ENCODE data around the gene TP73.

The TP73 gene

GRCh38 chr1:3642919-3643675, 9.2 kb upstream of the TP73 start:
- Histone ChIP-seq H3K4me3 (ENCODE audit: low read length) (no peak overlapping the region), H3K4me1 (ENCODE audit: control insufficient read depth, insufficient read depth, low read length) (no peaks in the 10 kb centered on the region), H3K36me3 (ENCODE audit: control insufficient read depth, insufficient read depth, low read length) (peaks cover 7% of the 10 kb centered on the region), H3K27me3 (ENCODE audit: control insufficient read depth, insufficient read depth, low read length) (no peaks in the 10 kb centered on the region), H3K9ac (ENCODE audit: low read length) (no peak overlapping the region), H3K27ac (ENCODE audit: low read depth, low read length) (no peak overlapping the region)

GRCh38 chr1:3644273-3644672, 8.0 kb upstream of the TP73 start:
- H3K36me3 ChIP-seq (ENCODE audit: control insufficient read depth, insufficient read depth, low read length): peaks cover 5% of the 10 kb centered on the region
- no peak overlapping the region for H3K27ac ChIP-seq (ENCODE audit: low read depth, low read length)
- no peaks in the 10 kb centered on the region for H3K27me3 ChIP-seq (ENCODE audit: control insufficient read depth, insufficient read depth, low read length)
- H3K4me1 ChIP-seq (ENCODE audit: control insufficient read depth, insufficient read depth, low read length): no peaks in the 10 kb centered on the region
- no peak overlapping the region for H3K9ac ChIP-seq (ENCODE audit: low read length)
- H3K4me3 ChIP-seq (ENCODE audit: low read length): no peak overlapping the region

- peaks cover 5% of the 10 kb centered on the region for H3K36me3 ChIP-seq (ENCODE audit: control insufficient read depth, insufficient read depth, low read length)
- H3K4me3 ChIP-seq (ENCODE audit: low read length): no peak overlapping the region
- H3K4me1 ChIP-seq (ENCODE audit: control insufficient read depth, insufficient read depth, low read length): no peaks in the 10 kb centered on the region
- no peak overlapping the region for H3K27ac ChIP-seq (ENCODE audit: low read depth, low read length)
- no peak overlapping the region for H3K9ac ChIP-seq (ENCODE audit: low read length)
- no peaks in the 10 kb centered on the region for H3K27me3 ChIP-seq (ENCODE audit: control insufficient read depth, insufficient read depth, low read length)
Measured at GRCh38 chr1:3645247-3645646, 7.1 kb upstream of the TP73 start.

GRCh38 chr1:3645666-3646355, 6.5 kb upstream of the TP73 start:
- Histone ChIP-seq H3K9ac (ENCODE audit: low read length) (no peak overlapping the region), H3K4me3 (ENCODE audit: low read length) (no peak overlapping the region), H3K27ac (ENCODE audit: low read depth, low read length) (no peak overlapping the region), H3K4me1 (ENCODE audit: control insufficient read depth, insufficient read depth, low read length) (no peaks in the 10 kb centered on the region), H3K36me3 (ENCODE audit: control insufficient read depth, insufficient read depth, low read length) (peaks cover 5% of the 10 kb centered on the region), H3K27me3 (ENCODE audit: control insufficient read depth, insufficient read depth, low read length) (peaks cover 4% of the 10 kb centered on the region)

- Histone ChIP-seq H3K9ac (ENCODE audit: low read length) (no peak overlapping the region), H3K4me3 (ENCODE audit: low read length) (no peak overlapping the region), H3K27ac (ENCODE audit: low read depth, low read length) (no peak overlapping the region), H3K27me3 (ENCODE audit: control insufficient read depth, insufficient read depth, low read length) (peaks cover 12% of the 10 kb centered on the region), H3K4me1 (ENCODE audit: control insufficient read depth, insufficient read depth, low read length) (no peaks in the 10 kb centered on the region), H3K36me3 (ENCODE audit: control insufficient read depth, insufficient read depth, low read length) (peaks cover 5% of the 10 kb centered on the region)
Measured at GRCh38 chr1:3646596-3646995, 5.7 kb upstream of the TP73 start.

- Histone ChIP-seq H3K4me3 (ENCODE audit: low read length) (peak within 1 kb of the TSS; percentile 86), H3K27me3 (ENCODE audit: control insufficient read depth, insufficient read depth, low read length) (peaks cover 24% of the 10 kb centered on the region), H3K4me1 (ENCODE audit: control insufficient read depth, insufficient read depth, low read length) (no peaks in the 10 kb centered on the region), H3K27ac (ENCODE audit: low read depth, low read length) (no peak within 1 kb of the TSS), H3K36me3 (ENCODE audit: control insufficient read depth, insufficient read depth, low read length) (peaks cover 3% of the 10 kb centered on the region), H3K9ac (ENCODE audit: low read length) (peak within 1 kb of the TSS; percentile 56)
Measured at GRCh38 chr1:3649342-3650247, 2.7 kb upstream of the TP73 start, which contains the start of gene WRAP73. WRAP73 (minus strand) TSS chr1:3650103; CDS start chr1:3649999, 104 bp downstream.

GRCh38 chr1:3650248-3651025, 1.9 kb upstream of the TP73 start:
- Histone ChIP-seq H3K4me3 (ENCODE audit: low read length) (peak overlapping the region; percentile 86), H3K4me1 (ENCODE audit: control insufficient read depth, insufficient read depth, low read length) (no peaks in the 10 kb centered on the region), H3K27me3 (ENCODE audit: control insufficient read depth, insufficient read depth, low read length) (peaks cover 25% of the 10 kb centered on the region), H3K27ac (ENCODE audit: low read depth, low read length) (no peak overlapping the region), H3K36me3 (ENCODE audit: control insufficient read depth, insufficient read depth, low read length) (no peaks in the 10 kb centered on the region), H3K9ac (ENCODE audit: low read length) (no peak overlapping the region)

GRCh38 chr1:3651026-3651929, 1.0 kb upstream of the TP73 start:
- Histone ChIP-seq H3K27ac (ENCODE audit: low read depth, low read length) (no peak overlapping the region), H3K36me3 (ENCODE audit: control insufficient read depth, insufficient read depth, low read length) (no peaks in the 10 kb centered on the region), H3K4me3 (ENCODE audit: low read length) (no peak overlapping the region), H3K9ac (ENCODE audit: low read length) (no peak overlapping the region), H3K4me1 (ENCODE audit: control insufficient read depth, insufficient read depth, low read length) (no peaks in the 10 kb centered on the region), H3K27me3 (ENCODE audit: control insufficient read depth, insufficient read depth, low read length) (peaks cover 25% of the 10 kb centered on the region)

GRCh38 chr1:3652548-3653285, 401 bp downstream of the TP73 start:
- H3K27me3 ChIP-seq (ENCODE audit: control insufficient read depth, insufficient read depth, low read length): peaks cover 25% of the 10 kb centered on the region
- H3K36me3 ChIP-seq (ENCODE audit: control insufficient read depth, insufficient read depth, low read length): no peaks in the 10 kb centered on the region
- H3K9ac ChIP-seq (ENCODE audit: low read length): no peak overlapping the region
- H3K4me1 ChIP-seq (ENCODE audit: control insufficient read depth, insufficient read depth, low read length): no peaks in the 10 kb centered on the region
- no peak overlapping the region for H3K27ac ChIP-seq (ENCODE audit: low read depth, low read length)
- no peak overlapping the region for H3K4me3 ChIP-seq (ENCODE audit: low read length)

GRCh38 chr1:3653286-3653618, 936 bp downstream of the TP73 start:
- H3K27ac ChIP-seq (ENCODE audit: low read depth, low read length): no peak overlapping the region
- H3K36me3 ChIP-seq (ENCODE audit: control insufficient read depth, insufficient read depth, low read length): no peaks in the 10 kb centered on the region
- H3K4me1 ChIP-seq (ENCODE audit: control insufficient read depth, insufficient read depth, low read length): no peaks in the 10 kb centered on the region
- H3K9ac ChIP-seq (ENCODE audit: low read length): no peak overlapping the region
- peaks cover 25% of the 10 kb centered on the region for H3K27me3 ChIP-seq (ENCODE audit: control insufficient read depth, insufficient read depth, low read length)
- H3K4me3 ChIP-seq (ENCODE audit: low read length): no peak overlapping the region
